HepG2 (cell line): ENCODE data around the gene DYSF. TPM values are rescaled to one million over a fixed set of nuclear protein-coding genes. Genes with fewer than 3 reads are reported as not detected.
A peak's percentile ranks its signal among the peaks of the same experiment; 100 is the strongest.

Experiments
- ATAC-seq: fragments of 200-7000 bp; cut with Tn5 transposase; 3 replicates; pipeline ENCODE4 v1.9.1; 2020; ENCODE audit warnings: mild to moderate bottlenecking, moderate library complexity
- BruUV-seq: library from RNA; stranded (reverse); fragments of 400-500 nt; replicated peaks from 2 replicates; lab custom pipeline; 2021; lab: Mats Ljungman, UMichigan
- CTCF ChIA-PET: fragments of 300-600 bp; formaldehyde crosslinking; extraction: SDS; loops from one replicate; lab custom pipeline; 2021; ENCODE audit warnings: low total read pairs, inconsistent platforms, low intra/inter-chr PET ratio; lab: Yijun Ruan, JAX
- POLR2A ChIA-PET: fragments of 350-600 bp; sonication (Branson Sonifier 250); formaldehyde crosslinking; loops from one replicate; lab custom pipeline; 2020; ENCODE audit warnings: antibody characterized with exemption, inconsistent platforms; lab: Yijun Ruan, JAX
- DNase-seq: peaks from one replicate; pipeline ENCODE4 v3.0.0-alpha.2; 2015; ENCODE audit warnings: low spot score
- FAIRE-seq: peaks from 3 replicates; lab custom pipeline; 2011; peaks lifted over from hg19 to GRCh38; lab: Jason Lieb, UNC
- H2AFZ ChIP-seq: one replicate; pipeline ENCODE4 v1.6.1; 2011; ENCODE audit warnings: low read length, inconsistent platforms
- H3K27ac ChIP-seq: fragments of 300-600 bp; 3 replicates; pipeline ENCODE4 v1.8.0; 2011; ENCODE audit warnings: mixed run types, mild to moderate bottlenecking, mixed read lengths, low read length, inconsistent platforms; ENCODE audit not compliant: insufficient read depth; ENCODE audit errors: extremely low read length
- H3K27me3 ChIP-seq, 2 experiments: fragments of 200-600 bp in 1 of 2; 2 replicates in 1 of 2; 3 replicates in 1 of 2; pipeline versions ENCODE4 v1.6.0 to v1.8.0; 2011; ENCODE audit warnings: low read length in 2 of 2, mild to moderate bottlenecking in 2 of 2, moderate library complexity in 2 of 2, inconsistent platforms in 1 of 2; ENCODE audit not compliant: insufficient read depth in 2 of 2, control insufficient read depth in 1 of 2
- H3K36me3 ChIP-seq, 2 experiments: fragments of 200-600 bp in 1 of 2; replicated peaks in 1 of 2; 2 replicates in 1 of 2; 3 replicates in 1 of 2; pipeline versions ENCODE4 v1.5.1 to v1.8.0; 2011; ENCODE audit warnings: low read length in 2 of 2, inconsistent platforms in 1 of 2; ENCODE audit not compliant: insufficient read depth in 2 of 2, control insufficient read depth in 1 of 2
- H3K4me1 ChIP-seq: 2 replicates; pipeline ENCODE4 v1.5.1; 2012; ENCODE audit warnings: low read length, inconsistent platforms; ENCODE audit not compliant: insufficient read depth
- H3K4me2 ChIP-seq: 2 replicates; pipeline ENCODE4 v1.6.0; 2011; ENCODE audit warnings: low read depth, low read length, inconsistent platforms
- H3K4me3 ChIP-seq, 3 experiments: fragments of 200-600 bp in 1 of 3; sonication (generic), shearing (Covaris generic) in 1 of 3; replicated peaks in 1 of 3; 2 replicates each; pipeline ENCODE4 v1.5.1; 2011 to 2016; ENCODE audit warnings: low read length in 3 of 3, inconsistent platforms in 2 of 3, low read depth in 2 of 3, mild to moderate bottlenecking in 2 of 3, control low read depth in 1 of 3, mixed read lengths in 1 of 3; ENCODE audit not compliant: insufficient read depth in 1 of 3
- H3K79me2 ChIP-seq: one replicate; pipeline ENCODE4 v1.6.1; 2011; ENCODE audit warnings: low read length, inconsistent platforms; ENCODE audit not compliant: insufficient read depth
- H3K9ac ChIP-seq: 2 replicates; pipeline ENCODE4 v1.6.0; 2011; ENCODE audit warnings: mild to moderate bottlenecking, low read depth, low read length, inconsistent platforms; ENCODE audit not compliant: insufficient read depth
- H3K9me3 ChIP-seq: 2 replicates; pipeline ENCODE4 v1.5.1; 2012; ENCODE audit warnings: mild to moderate bottlenecking, low read length
- H4K20me1 ChIP-seq: 2 replicates; pipeline ENCODE4 v1.6.0; 2011; ENCODE audit warnings: inconsistent platforms, mild to moderate bottlenecking, low read length, moderate library complexity; ENCODE audit not compliant: insufficient read depth
- CERS6 ChIP-seq: sonication (generic); formaldehyde crosslinking; IDR thresholded peaks from 2 replicates; pipeline ENCODE4 v1.5.0; 2020; ENCODE audit warnings: missing genetic modification reagents
- CHD4 ChIP-seq: fragments of 200-600 bp; sonication (generic); IDR thresholded peaks from 2 replicates; pipeline ENCODE4 v1.7.0; 2017; ENCODE audit warnings: mild to moderate bottlenecking, low read length, borderline replicate concordance
- GLI4 ChIP-seq: sonication (generic); formaldehyde crosslinking; IDR thresholded peaks from 2 replicates; pipeline ENCODE4 v1.5.1; 2020; ENCODE audit warnings: missing genetic modification reagents, mild to moderate bottlenecking, moderate library complexity, borderline replicate concordance
- NFE2L1 ChIP-seq: sonication (generic); formaldehyde crosslinking; IDR thresholded peaks from 2 replicates; pipeline ENCODE4 v1.4.0; 2020; ENCODE audit warnings: missing genetic modification reagents, mild to moderate bottlenecking, borderline replicate concordance
- NONO ChIP-seq, 2 experiments: fragments of 450-650 bp in 1 of 2; sonication (generic) in 1 of 2; formaldehyde crosslinking in 1 of 2; IDR thresholded peaks in 1 of 2; conservative IDR thresholded peaks in 1 of 2; 2 replicates each; pipeline versions ENCODE4 v1.6.1 to v1.8.0; 2017 to 2022; ENCODE audit warnings: mild to moderate bottlenecking in 1 of 2, missing genetic modification reagents in 1 of 2, moderate library complexity in 1 of 2
- PATZ1 ChIP-seq: sonication (generic); formaldehyde crosslinking; IDR thresholded peaks from 2 replicates; pipeline ENCODE4 v1.4.0; 2020; ENCODE audit warnings: missing genetic modification reagents
- RARA ChIP-seq: IDR thresholded peaks from 2 replicates; pipeline ENCODE4 v1.6.1; 2016; ENCODE audit warnings: missing genetic modification reagents, missing compliant biosample characterization
- ZNF207 ChIP-seq: fragments of 450-650 bp; IDR thresholded peaks from 2 replicates; pipeline ENCODE4 v1.6.1; 2016; ENCODE audit warnings: antibody characterized with exemption, borderline replicate concordance
- ZNF282 ChIP-seq: fragments of 450-650 bp; IDR thresholded peaks from 2 replicates; pipeline ENCODE4 v1.6.1; 2018; ENCODE audit not compliant: partially characterized antibody
- ZNF563 ChIP-seq: sonication (generic); formaldehyde crosslinking; IDR thresholded peaks from 2 replicates; pipeline ENCODE4 v1.8.0; 2022; ENCODE audit warnings: mild to moderate bottlenecking, moderate library complexity, missing genetic modification reagents
- ZNF614 ChIP-seq: IDR thresholded peaks from 2 replicates; pipeline ENCODE4 v1.6.1; 2018; ENCODE audit warnings: missing biosample characterization, missing genetic modification reagents, inconsistent platforms, borderline replicate concordance
- ZNF782 ChIP-seq: sonication (generic); formaldehyde crosslinking; IDR thresholded peaks from 2 replicates; pipeline ENCODE4 v1.4.0; 2020; ENCODE audit warnings: missing genetic modification reagents, mild to moderate bottlenecking, borderline replicate concordance
- ZSCAN25 ChIP-seq: sonication (generic); formaldehyde crosslinking; IDR thresholded peaks from 2 replicates; pipeline ENCODE4 v1.8.0; 2022; ENCODE audit warnings: mild to moderate bottlenecking, missing genetic modification reagents
- WGBS: methylation state at CpG from one replicate; pipeline ENCODE4 v1.1.6; 2017; ENCODE audit warnings: low lambda C conversion rate; 5-methylcytosine and 5-hydroxymethylcytosine counted together
- in situ Hi-C: cut with HindIII; loops from 2 replicates; pipeline ENCODE4 v1.10.0; 2017; ENCODE audit warnings: low pct_unique_long_range_greater_than_20kb; ENCODE audit not compliant: extremely low pct_ligation_motif_present
- intact Hi-C: fragments of 100-400 bp; cut with micrococcal nuclease; formaldehyde crosslinking; loops from one replicate; pipeline ENCODE4 v1.10.0; 2022; ENCODE audit not compliant: unreplicated experiment
- polyA plus RNA-seq, 8 experiments: library from polyadenylated mRNA; depleted of rRNA in 3 of 8; stranded (reverse) in 7 of 8; unstranded in 1 of 8; fragments of >200 nt; fragmentation: Illumina TruSeq in 4 of 8; extraction: Trizol in 4 of 8; gene quantifications; 2 replicates each; pipeline versions ENCODE4 v1.2.1 to v1.2.3, GENCODE V29; 2011 to 2016; ENCODE audit warnings: low read depth in 4 of 8, missing spikeins in 1 of 8, mixed read lengths in 1 of 8; ENCODE audit not compliant: insufficient read depth in 1 of 8
- total RNA-seq, 5 experiments: library from RNA; depleted of rRNA; stranded (reverse); fragments of >200 nt; fragmentation: Illumina TruSeq; extraction: Trizol; gene quantifications; 2 replicates each; pipeline ENCODE4 v1.2.3, GENCODE V29; 2016; ENCODE audit warnings: low read depth in 1 of 5

DYSF gene
- total and polyA plus RNA-seq, 2 of the 13 experiments (the other 11 are each of a cell fraction or from before 2014, with no cell fraction given), result 0.15 to 2.4 TPM

- Histone ChIP-seq H3K27me3 (no peaks in the 10 kb centered on the region; a peak in 1 of 5 replicates), H3K36me3 (no peaks in the 10 kb centered on the region), H3K9ac (no peak overlapping the region), H3K27ac (no peak overlapping the region), H3K4me2 (peak overlapping the region; percentile 63), H2AFZ (no peak overlapping the region), H3K4me3 (no peak overlapping the region), H3K9me3 (peaks cover 12% of the 10 kb centered on the region), H3K79me2 (no peaks in the 10 kb centered on the region), H4K20me1 (no peaks in the 10 kb centered on the region), H3K4me1 (peaks cover 55% of the 10 kb centered on the region)
- intact Hi-C loops (no loop called here), in situ Hi-C loops (no loop called here)
- BruUV-seq, result no TSS peak
- TF ChIP-seq GLI4 (CRISPR knock-in tag) (no peak), ZNF782 (CRISPR knock-in tag) (no peak), ZNF614 (CRISPR knock-in tag) (no peak), CHD4 (no peak)
- ChIA-PET POLR2A (no interaction called here), CTCF (no interaction called here)
- ATAC-seq (no peak), FAIRE-seq (no peak), DNase-seq (no peak)
- WGBS, result 22% methylated on average over 2 of the region's 2 CpGs
Measured at GRCh38 chr2:71721669-71722068, 268.3 kb downstream of the DYSF start.

- in situ Hi-C loops (no loop called here), intact Hi-C loops (no loop called here)
- no TSS peak for BruUV-seq
- Histone ChIP-seq H3K4me3 (no peak overlapping the region), H3K36me3 (no peaks in the 10 kb centered on the region), H3K9me3 (peaks cover 12% of the 10 kb centered on the region), H3K27me3 (no peaks in the 10 kb centered on the region), H3K4me1 (peaks cover 49% of the 10 kb centered on the region), H4K20me1 (no peaks in the 10 kb centered on the region), H3K4me2 (no peak overlapping the region), H3K79me2 (no peaks in the 10 kb centered on the region), H3K9ac (no peak overlapping the region), H2AFZ (no peak overlapping the region), H3K27ac (no peak overlapping the region)
- ATAC-seq (no peak), DNase-seq (no peak), FAIRE-seq (no peak)
- 87% methylated on average over 1 of the region's 1 CpG for WGBS
- ChIA-PET POLR2A (no interaction called here), CTCF (no interaction called here)
- TF ChIP-seq NONO (IDR thresholded peaks at IDR 0.05), result 0 out of 2 replicates have a peak, but pooled peaks have one; percentile 78
- TF ChIP-seq NONO (CRISPR knock-in tag; conservative IDR thresholded peaks at IDR 0.05), result no peak
- no peak for TF ChIP-seq NFE2L1
- no peak for TF ChIP-seq PATZ1 (CRISPR knock-in tag)
- TF ChIP-seq CERS6 (CRISPR knock-in tag), result no peak
- TF ChIP-seq ZNF207, result no peak
- TF ChIP-seq ZNF563, result no peak
- peak; percentile 69 for TF ChIP-seq ZNF282
- TF ChIP-seq RARA (CRISPR knock-in tag), result no peak
- TF ChIP-seq ZSCAN25 (CRISPR knock-in tag), result no peak
- TF ChIP-seq, all 625 proteins: peak for 2
Measured at GRCh38 chr2:71722286-71722685, 268.9 kb downstream of the DYSF start.
